NCI-H748 treated with DMSO at 0.1 percent for 48 hours (cell line): Measurements from ENCODE around the gene SPP1.
"Not testable (repeated sequence)": the region's sequence is repeated elsewhere in the genome, so short reads cannot be mapped to it uniquely, and the experiment has no call there.

Experiments used
- DNase-seq: peaks from one replicate; lab custom pipeline; 2025; lab: John Stamatoyannopoulos, UW

SPP1 gene

GRCh38 chr4:88025868-88026661 lies 50.6 kb downstream of the SPP1 start:
- DNase-seq: not testable (repeated sequence)

DNA sequence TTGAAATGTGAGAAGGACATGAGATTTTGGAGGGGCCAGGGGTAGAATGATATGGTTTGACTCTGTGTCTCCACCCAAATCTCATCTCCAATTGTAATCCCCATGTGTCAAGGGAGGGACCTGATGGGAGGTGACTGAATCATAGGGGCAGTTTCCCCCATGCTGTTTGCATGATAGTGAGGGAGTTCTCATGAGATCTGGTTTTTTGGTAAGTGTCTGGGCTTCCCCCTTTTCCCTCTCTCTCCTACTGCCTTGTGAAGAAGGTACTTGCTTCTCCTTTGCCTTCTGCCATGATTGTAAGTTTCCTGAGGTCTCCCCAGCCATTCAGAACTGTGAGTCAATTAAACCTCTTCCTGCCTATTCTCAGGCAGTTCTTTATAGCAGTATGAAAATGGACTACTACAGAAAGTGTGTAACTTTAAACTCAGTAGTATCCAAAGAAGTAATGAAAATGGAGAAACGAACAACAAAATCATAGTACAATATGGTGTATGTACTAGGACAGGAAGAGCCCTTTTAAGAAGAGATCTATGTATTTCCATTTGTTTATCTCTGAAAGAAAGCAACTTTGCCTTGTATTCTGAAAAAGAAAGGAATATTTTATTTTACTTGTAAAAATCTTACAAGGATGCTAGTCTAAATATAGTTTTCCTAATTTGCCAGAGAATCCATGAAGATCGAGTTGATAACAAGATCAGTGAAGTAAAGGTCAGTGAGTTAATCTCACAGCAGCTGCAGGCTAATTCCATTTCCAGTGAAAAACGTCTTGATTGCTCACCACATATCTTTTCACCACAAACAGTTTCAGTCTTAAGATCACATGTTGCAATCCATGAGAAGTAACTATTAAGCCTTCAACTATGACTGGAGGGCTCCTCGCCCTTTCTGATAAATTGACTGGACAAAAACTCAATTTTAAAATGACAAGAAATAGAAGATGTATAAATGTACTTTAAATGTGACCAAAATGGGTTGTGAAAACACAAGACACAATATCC lies 52.4 kb downstream of the SPP1 start:
- no peak for DNase-seq

- DNase-seq: no peak
These were observed 53.4 kb downstream of the SPP1 start for GRCh38 chr4:88028946-88029345.

DNA sequence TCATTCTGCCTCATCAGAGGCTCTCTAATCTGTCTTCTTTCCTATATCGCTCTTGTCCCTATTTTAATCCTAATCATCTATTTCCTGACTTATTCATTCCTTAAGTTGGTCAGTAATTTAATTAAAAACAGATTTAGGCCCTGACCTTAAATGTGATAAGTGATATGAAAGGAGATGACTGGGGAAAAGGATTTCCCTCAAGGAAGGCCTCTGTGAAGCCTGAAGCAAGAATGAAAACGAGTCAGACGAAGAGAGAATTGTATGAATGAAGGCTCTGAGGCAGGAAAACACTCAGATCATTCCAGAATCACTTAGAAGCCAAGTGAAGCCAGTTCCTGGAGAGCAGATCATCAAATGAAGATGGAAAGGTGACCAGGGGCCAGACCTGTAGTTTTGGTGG lies 54.0 kb downstream of the SPP1 start:
- no peak for DNase-seq

DNA sequence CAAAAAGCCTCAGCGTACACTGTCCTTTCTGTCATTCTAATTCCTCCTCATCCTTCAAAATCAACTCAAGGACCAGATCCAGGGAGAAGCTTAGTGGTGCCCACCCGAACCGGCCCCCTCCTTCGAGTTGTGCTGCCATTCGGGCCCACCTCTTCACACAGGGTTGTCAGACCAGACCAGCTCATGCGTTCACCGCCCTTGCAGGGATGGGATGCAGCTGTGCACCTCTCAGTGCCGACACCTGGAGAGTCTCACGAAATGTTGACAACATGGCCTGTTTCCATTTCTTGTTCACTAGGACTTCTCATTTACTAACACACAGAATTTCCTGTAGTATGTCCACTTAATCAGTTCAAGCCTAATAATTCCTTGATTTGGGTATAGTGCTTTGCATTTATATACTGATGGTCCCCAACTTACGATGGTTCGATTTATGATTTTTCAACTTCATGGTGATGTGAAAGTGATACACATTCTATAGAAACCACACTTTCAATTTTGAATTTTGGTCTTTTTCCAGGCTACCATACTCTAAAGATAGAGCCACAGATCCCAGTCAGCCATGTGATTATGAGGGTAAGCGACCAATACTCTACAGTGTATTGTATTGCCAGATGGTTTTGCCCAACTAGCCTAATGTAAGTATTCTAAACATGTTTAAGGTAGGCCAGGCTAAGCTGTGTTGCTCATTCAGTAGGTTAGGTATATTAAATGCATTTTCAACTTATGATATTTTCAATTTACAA lies 55.2 kb downstream of the SPP1 start:
- DNase-seq: no peak
